ENCODE results near the gene ANKK1.

ANKK1 gene

DNA sequence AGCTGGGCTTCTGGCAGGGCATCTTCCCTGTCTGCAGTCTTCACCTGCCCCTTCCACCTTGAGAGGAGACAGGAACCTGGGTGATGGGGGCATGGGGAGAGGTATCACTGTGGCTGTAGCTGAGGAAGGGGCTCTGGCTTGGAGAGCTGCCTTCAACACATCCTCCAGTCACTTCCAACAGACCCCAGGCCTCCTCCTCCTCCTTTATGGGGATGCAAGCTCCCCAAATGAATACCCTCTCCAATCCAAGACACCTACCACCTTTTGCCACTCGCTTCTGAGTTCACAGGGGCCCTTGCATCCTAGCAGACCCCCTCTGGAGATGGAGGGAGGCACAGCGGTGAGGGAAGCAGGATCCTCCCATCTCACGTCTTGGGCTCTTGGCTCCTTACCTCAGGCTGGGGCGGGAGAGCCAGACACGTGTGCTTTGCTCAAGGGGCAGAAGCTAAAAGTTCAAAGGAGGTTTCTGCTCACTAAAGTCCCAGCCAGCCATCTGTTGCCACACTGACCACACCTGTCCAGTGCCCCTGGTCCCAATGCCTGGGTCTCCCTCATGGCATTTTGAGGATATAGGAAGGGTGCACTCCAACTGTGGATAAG lies 13.2 kb downstream of the ANKK1 start:
- no peaks in the 10 kb centered on the region for H3K27me3 ChIP-seq
- no peak overlapping the region for H3K27ac ChIP-seq
- H3K36me3 ChIP-seq = no peaks in the 10 kb centered on the region
- H3K4me1 ChIP-seq (ENCODE audit: control insufficient read depth in 1 of 2, insufficient read depth in 1 of 2, low read depth in 1 of 2, low read length in 1 of 2) = no peaks in the 10 kb centered on the region
- H3K9me3 ChIP-seq = no peaks in the 10 kb centered on the region
- no peak overlapping the region for H3K4me3 ChIP-seq (ENCODE audit: low read depth in 1 of 2, low read length in 1 of 2)
- TF ChIP-seq, protein P1, sequence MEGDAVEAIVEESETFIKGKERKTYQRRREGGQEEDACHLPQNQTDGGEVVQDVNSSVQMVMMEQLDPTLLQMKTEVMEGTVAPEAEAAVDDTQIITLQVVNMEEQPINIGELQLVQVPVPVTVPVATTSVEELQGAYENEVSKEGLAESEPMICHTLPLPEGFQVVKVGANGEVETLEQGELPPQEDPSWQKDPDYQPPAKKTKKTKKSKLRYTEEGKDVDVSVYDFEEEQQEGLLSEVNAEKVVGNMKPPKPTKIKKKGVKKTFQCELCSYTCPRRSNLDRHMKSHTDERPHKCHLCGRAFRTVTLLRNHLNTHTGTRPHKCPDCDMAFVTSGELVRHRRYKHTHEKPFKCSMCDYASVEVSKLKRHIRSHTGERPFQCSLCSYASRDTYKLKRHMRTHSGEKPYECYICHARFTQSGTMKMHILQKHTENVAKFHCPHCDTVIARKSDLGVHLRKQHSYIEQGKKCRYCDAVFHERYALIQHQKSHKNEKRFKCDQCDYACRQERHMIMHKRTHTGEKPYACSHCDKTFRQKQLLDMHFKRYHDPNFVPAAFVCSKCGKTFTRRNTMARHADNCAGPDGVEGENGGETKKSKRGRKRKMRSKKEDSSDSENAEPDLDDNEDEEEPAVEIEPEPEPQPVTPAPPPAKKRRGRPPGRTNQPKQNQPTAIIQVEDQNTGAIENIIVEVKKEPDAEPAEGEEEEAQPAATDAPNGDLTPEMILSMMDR (IDR thresholded peaks at IDR 0.05) = no peak

DNA sequence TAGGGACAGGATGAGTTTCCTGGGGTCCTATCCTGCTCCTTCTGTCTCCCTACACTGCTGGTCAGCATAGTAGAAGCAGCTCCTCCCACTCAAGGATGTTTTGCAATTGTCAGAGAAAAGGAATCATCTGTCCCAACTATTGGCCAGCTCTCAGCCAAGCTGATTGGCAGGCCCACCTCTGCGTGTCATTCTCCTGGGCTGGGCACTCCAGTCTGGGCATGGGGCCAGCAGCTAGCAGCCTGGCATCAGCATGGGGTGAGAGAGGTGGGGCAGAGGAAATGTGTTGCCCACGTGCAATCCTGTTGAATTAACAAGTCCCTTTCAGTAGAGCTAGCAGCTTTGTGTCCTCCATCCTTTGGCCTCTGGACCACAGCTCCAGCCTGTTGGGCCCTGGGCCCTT lies 14.1 kb downstream of the ANKK1 start:
- TF ChIP-seq, protein P1 (IDR thresholded peaks at IDR 0.05) = no peak
- Histone ChIP-seq H3K27me3 (no peaks in the 10 kb centered on the region), H3K9me3 (no peaks in the 10 kb centered on the region), H3K27ac (no peak overlapping the region), H3K36me3 (no peaks in the 10 kb centered on the region), H3K4me1 (ENCODE audit: control insufficient read depth in 1 of 2, insufficient read depth in 1 of 2, low read depth in 1 of 2, low read length in 1 of 2) (no peaks in the 10 kb centered on the region), H3K4me3 (ENCODE audit: low read depth in 1 of 2, low read length in 1 of 2) (no peak overlapping the region)

GRCh38 chr11:113404859-113405430 lies 17.4 kb downstream of the ANKK1 start:
- no peaks in the 10 kb centered on the region for H3K4me1 ChIP-seq (ENCODE audit: control insufficient read depth in 1 of 2, insufficient read depth in 1 of 2, low read depth in 1 of 2, low read length in 1 of 2)
- no peaks in the 10 kb centered on the region for H3K9me3 ChIP-seq
- no peaks in the 10 kb centered on the region for H3K27me3 ChIP-seq

GRCh38 chr11:113405724-113406478 lies 18.3 kb downstream of the ANKK1 start:
- no peaks in the 10 kb centered on the region for H3K4me1 ChIP-seq (ENCODE audit: control insufficient read depth in 1 of 2, insufficient read depth in 1 of 2, low read depth in 1 of 2, low read length in 1 of 2)
- TF ChIP-seq, protein P1 (IDR thresholded peaks at IDR 0.05) = no peak

More at GRCh38 chr11:113404859-113405430, 17.4 kb downstream of the ANKK1 start:
- no peaks in the 10 kb centered on the region for H3K36me3 ChIP-seq
- TF ChIP-seq, protein P1 (IDR thresholded peaks at IDR 0.05) = no peak
- H3K27ac ChIP-seq = no peak overlapping the region
- no peak overlapping the region for H3K4me3 ChIP-seq (ENCODE audit: low read depth in 1 of 2, low read length in 1 of 2)

GRCh38 chr11:113407163-113407562 lies 19.6 kb downstream of the ANKK1 start:
- TF ChIP-seq, protein P1 (IDR thresholded peaks at IDR 0.05) = no peak
- Histone ChIP-seq H3K9me3 (no peaks in the 10 kb centered on the region), H3K4me3 (ENCODE audit: low read depth in 1 of 2, low read length in 1 of 2) (no peak overlapping the region), H3K4me1 (ENCODE audit: control insufficient read depth in 1 of 2, insufficient read depth in 1 of 2, low read depth in 1 of 2, low read length in 1 of 2) (no peaks in the 10 kb centered on the region), H3K27me3 (no peaks in the 10 kb centered on the region), H3K36me3 (no peaks in the 10 kb centered on the region), H3K27ac (no peak overlapping the region)

More at GRCh38 chr11:113405724-113406478, 18.3 kb downstream of the ANKK1 start:
- no peaks in the 10 kb centered on the region for H3K9me3 ChIP-seq
- no peak overlapping the region for H3K27ac ChIP-seq
- H3K4me3 ChIP-seq (ENCODE audit: low read depth in 1 of 2, low read length in 1 of 2) = no peak overlapping the region
- H3K36me3 ChIP-seq = no peaks in the 10 kb centered on the region
- no peaks in the 10 kb centered on the region for H3K27me3 ChIP-seq
